GM12801 (cell line): Measurements from ENCODE around the gene CTIF.

ENCODE experiments used
- TF ChIP-seq, protein P1 (sequence below): IDR thresholded peaks from one replicate; pipeline ENCODE4 v1.5.1; 2011; ENCODE audit warnings: control low read depth; ENCODE audit not compliant: insufficient read length; ENCODE audit errors: extremely low read depth

CTIF gene

DNA sequence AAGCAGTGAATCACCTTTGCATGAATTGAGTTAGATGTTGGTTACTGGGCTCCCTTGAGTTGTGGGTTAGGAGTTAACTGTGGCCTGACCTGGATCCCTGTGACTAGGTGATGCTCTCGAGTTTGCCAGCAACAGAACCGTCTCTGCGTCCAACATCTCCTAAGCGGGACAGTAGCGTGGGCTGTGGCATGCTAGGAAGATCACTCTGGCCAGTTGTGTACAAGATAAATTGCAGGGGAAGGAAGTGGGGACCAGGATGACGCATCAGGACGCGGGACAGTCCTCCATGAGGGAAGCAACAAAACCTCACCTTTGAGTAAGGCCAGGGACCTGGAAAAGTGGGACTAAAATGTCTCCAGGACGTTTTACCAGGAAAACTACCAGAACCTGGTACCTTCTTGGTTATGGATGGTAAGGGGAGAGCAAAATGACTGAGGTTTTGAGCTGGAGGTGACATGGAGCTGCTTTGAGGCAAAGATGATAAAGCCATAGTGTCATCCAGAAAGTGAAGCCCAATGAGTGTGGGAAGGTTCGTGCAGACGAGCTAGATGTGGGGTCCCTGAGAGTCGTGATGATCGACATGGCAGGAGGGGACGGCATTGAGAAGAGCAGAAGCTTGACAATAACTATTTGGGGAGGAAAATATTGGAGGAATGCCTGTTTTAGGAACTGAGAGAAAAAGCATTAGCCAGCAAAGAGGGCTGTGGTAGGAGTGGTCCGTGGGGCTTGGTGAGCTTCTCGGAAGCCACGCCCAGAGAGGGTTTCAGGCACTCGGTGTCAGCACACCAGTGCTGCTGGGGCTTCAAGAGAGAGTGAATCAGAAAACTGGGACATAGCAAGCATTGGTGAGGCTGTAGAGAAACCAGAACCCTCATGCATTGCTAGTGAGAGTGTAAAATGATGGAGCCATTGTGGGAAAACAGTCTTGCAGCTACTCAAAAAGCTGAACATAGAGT, 316.9 kb downstream of the CTIF start:
- TF ChIP-seq, protein P1, sequence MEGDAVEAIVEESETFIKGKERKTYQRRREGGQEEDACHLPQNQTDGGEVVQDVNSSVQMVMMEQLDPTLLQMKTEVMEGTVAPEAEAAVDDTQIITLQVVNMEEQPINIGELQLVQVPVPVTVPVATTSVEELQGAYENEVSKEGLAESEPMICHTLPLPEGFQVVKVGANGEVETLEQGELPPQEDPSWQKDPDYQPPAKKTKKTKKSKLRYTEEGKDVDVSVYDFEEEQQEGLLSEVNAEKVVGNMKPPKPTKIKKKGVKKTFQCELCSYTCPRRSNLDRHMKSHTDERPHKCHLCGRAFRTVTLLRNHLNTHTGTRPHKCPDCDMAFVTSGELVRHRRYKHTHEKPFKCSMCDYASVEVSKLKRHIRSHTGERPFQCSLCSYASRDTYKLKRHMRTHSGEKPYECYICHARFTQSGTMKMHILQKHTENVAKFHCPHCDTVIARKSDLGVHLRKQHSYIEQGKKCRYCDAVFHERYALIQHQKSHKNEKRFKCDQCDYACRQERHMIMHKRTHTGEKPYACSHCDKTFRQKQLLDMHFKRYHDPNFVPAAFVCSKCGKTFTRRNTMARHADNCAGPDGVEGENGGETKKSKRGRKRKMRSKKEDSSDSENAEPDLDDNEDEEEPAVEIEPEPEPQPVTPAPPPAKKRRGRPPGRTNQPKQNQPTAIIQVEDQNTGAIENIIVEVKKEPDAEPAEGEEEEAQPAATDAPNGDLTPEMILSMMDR, result no peak

DNA sequence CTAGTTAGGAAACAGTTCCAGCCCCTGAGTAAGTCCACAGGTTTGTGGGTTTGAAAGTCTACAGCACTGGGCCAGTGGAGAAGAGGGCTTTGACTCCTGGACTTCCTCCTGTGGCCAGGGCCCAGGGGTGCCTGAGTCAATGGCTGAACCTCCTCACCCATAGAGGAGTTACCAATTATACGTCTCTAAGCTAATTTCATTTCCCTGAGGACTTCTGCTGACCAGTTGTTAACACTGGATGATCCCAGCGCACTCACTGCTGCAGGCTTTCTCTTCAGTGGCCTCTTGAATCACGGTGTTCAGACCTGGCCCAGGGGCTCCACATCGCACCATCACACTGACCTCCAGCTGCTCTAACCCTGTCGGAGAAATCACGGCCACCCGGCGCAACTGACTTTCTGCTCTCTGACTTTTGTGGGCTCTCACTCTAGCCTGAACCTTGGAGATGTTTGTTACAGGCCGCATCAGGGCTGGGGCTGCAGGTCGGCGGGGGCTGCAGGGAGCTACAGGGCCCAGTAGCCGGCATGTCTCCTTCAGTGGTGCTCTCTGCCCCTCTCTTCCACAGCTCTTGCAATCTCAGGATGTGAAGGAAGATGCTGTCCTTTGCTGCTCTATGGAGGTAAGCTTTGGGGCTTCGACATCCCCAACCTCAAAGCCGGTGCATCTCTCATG, 318.3 kb downstream of the CTIF start:
- TF ChIP-seq, protein P1, result no peak

DNA sequence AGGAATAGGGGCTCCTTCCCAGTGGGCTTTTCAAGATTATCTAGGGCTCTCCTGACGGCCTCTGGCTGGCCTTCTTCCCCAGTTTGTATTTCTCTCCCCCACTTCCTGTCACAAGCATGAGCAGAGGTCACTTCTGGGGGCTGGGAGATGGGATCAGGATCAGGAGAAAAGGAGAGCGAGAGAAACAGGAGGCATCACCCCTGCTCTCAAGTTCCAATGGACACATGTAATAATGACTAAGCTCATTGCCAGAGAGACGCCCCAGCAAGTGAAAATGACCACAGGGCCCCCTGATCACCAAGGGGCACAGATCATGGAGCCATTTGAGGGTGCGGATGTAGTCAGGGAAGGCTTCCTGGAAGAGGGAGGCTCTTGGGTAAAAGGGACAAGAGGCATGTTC, 319.8 kb downstream of the CTIF start:
- TF ChIP-seq, protein P1, result no peak

- TF ChIP-seq, protein P1, result no peak
These were observed 320.8 kb downstream of the CTIF start for GRCh38 chr18:48859311-48860268.

- TF ChIP-seq, protein P1, result no peak
These were observed 321.7 kb downstream of the CTIF start for GRCh38 chr18:48860269-48861180.

GRCh38 chr18:48861181-48861708, 322.4 kb downstream of the CTIF start:
- TF ChIP-seq, protein P1, result no peak
